T-helper 1 cell (primary cell): ENCODE results near the gene CYP3A7.
"Not testable (repeated sequence)": the region's sequence is repeated elsewhere in the genome, so short reads cannot be mapped to it uniquely, and the experiment has no call there.

Experiments used
- DNase-seq, 5 donors: peaks; one replicate each; pipeline ENCODE4 v3.0.0-alpha.2; 2012 to 2020

The CYP3A7 gene

GRCh38 chr7:99666013-99666395 lies 69.0 kb downstream of the CYP3A7 start:
- no peak for DNase-seq

- no peak for DNase-seq
These were observed 69.5 kb downstream of the CYP3A7 start for GRCh38 chr7:99665312-99666012.

GRCh38 chr7:99657879-99658278 lies 77.1 kb downstream of the CYP3A7 start:
- DNase-seq, result not testable (repeated sequence)
